ENCODE measurements around the gene IL1R1. TPM values are rescaled to one million over a fixed set of nuclear protein-coding genes. Genes with fewer than 3 reads are reported as not detected.

The IL1R1 gene
- total RNA-seq, 2 donors from 2014 or later = 112 to 289 TPM

- 96% methylated on average over 2 of the region's 2 CpGs for WGBS
- no peak for DNase-seq (ENCODE audit: low spot score)
- Histone ChIP-seq H3K27me3 (replicated peaks; ENCODE audit: insufficient read depth) (no peaks in the 10 kb centered on the region), H3K4me3 (no peak overlapping the region), H3K9me3 (no peaks in the 10 kb centered on the region), H3K36me3 (peaks cover 0 to 10% of the 10 kb centered on the region in 2 donors), H3K4me1 (replicated peaks) (no peaks in the 10 kb centered on the region), H3K27ac (no peak overlapping the region)
- intact Hi-C loops (cut with DNase I) = loop anchor here (10.0 kb wide), 2 partner anchors 65 to 295 kb away; no protein-coding TSS in a partner anchor
- TF ChIP-seq POLR2A (IDR thresholded peaks at IDR 0.05) = no peak
- TF ChIP-seq, protein P1, sequence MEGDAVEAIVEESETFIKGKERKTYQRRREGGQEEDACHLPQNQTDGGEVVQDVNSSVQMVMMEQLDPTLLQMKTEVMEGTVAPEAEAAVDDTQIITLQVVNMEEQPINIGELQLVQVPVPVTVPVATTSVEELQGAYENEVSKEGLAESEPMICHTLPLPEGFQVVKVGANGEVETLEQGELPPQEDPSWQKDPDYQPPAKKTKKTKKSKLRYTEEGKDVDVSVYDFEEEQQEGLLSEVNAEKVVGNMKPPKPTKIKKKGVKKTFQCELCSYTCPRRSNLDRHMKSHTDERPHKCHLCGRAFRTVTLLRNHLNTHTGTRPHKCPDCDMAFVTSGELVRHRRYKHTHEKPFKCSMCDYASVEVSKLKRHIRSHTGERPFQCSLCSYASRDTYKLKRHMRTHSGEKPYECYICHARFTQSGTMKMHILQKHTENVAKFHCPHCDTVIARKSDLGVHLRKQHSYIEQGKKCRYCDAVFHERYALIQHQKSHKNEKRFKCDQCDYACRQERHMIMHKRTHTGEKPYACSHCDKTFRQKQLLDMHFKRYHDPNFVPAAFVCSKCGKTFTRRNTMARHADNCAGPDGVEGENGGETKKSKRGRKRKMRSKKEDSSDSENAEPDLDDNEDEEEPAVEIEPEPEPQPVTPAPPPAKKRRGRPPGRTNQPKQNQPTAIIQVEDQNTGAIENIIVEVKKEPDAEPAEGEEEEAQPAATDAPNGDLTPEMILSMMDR (IDR thresholded peaks at IDR 0.05) = no peak
- TF ChIP-seq POLR2AphosphoS5 (IDR thresholded peaks at IDR 0.05) = no peak
Measured at GRCh38 chr2:102179788-102180686, 37.5 kb downstream of the IL1R1 start.

DNA sequence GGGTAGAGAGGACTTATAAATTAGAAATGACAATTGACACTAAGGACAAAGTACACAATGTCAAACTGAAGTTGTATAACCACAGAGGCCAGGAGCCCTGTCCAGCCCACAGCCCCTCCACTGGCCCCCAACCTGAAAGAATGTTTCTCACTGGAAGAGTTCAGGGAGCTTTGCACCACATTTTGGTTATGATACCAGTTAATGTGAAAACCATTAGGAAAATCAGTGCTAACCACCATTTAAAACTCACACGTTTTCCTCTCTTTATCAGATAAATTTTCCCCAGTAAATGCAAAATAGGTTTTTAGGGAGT is 38.1 kb downstream of the IL1R1 start:
- no peaks in the 10 kb centered on the region for H3K9me3 ChIP-seq
- no peak overlapping the region for H3K4me3 ChIP-seq
- no peaks in the 10 kb centered on the region for H3K4me1 ChIP-seq (replicated peaks)
- TF ChIP-seq POLR2AphosphoS5 (IDR thresholded peaks at IDR 0.05) (no peak), POLR2A (IDR thresholded peaks at IDR 0.05) (no peak)
- TF ChIP-seq, protein P1 (IDR thresholded peaks at IDR 0.05) = no peak
- no peak for DNase-seq (ENCODE audit: low spot score)
- intact Hi-C loops (cut with DNase I) = loop anchor here (10.0 kb wide), 1 partner anchor 64 kb away; no protein-coding TSS in a partner anchor
- WGBS = 39% methylated on average over 1 of the region's 1 CpG
- peaks cover 0 to 10% of the 10 kb centered on the region in 2 donors for H3K36me3 ChIP-seq
- no peaks in the 10 kb centered on the region for H3K27me3 ChIP-seq (replicated peaks; ENCODE audit: insufficient read depth)
- no peak overlapping the region for H3K27ac ChIP-seq

- H3K36me3 ChIP-seq = peaks cover 0 to 3% of the 10 kb centered on the region in 2 donors
- no peaks in the 10 kb centered on the region for H3K4me1 ChIP-seq (replicated peaks)
- H3K27ac ChIP-seq = no peak overlapping the region
- WGBS = 93% methylated on average over 5 of the region's 5 CpGs
- no peak for DNase-seq (ENCODE audit: low spot score)
- H3K9me3 ChIP-seq = no peaks in the 10 kb centered on the region
- TF ChIP-seq, protein P1 (IDR thresholded peaks at IDR 0.05) = no peak
- TF ChIP-seq POLR2A (IDR thresholded peaks at IDR 0.05) = no peak
- TF ChIP-seq POLR2AphosphoS5 (IDR thresholded peaks at IDR 0.05) = no peak
- H3K4me3 ChIP-seq = no peak overlapping the region
- no peaks in the 10 kb centered on the region for H3K27me3 ChIP-seq (replicated peaks; ENCODE audit: insufficient read depth)
- intact Hi-C loops (cut with DNase I) = loop anchor here (10.0 kb wide), 1 partner anchor 63 kb away; no protein-coding TSS in a partner anchor
Measured at GRCh38 chr2:102181376-102181775, 38.8 kb downstream of the IL1R1 start.

- 68% methylated on average over 7 of the region's 7 CpGs for WGBS
Measured at GRCh38 chr2:102181919-102182635, 39.5 kb downstream of the IL1R1 start.

More at GRCh38 chr2:102181919-102182635, 39.5 kb downstream of the IL1R1 start:
- no peaks in the 10 kb centered on the region for H3K9me3 ChIP-seq
- peaks cover 4% of the 10 kb centered on the region for H3K4me1 ChIP-seq (replicated peaks)
- TF ChIP-seq, protein P1 (IDR thresholded peaks at IDR 0.05) = no peak
- TF ChIP-seq POLR2AphosphoS5 (IDR thresholded peaks at IDR 0.05) = no peak
- no peak overlapping the region for H3K4me3 ChIP-seq
- no peaks in the 10 kb centered on the region for H3K27me3 ChIP-seq (replicated peaks; ENCODE audit: insufficient read depth)
- no peak overlapping the region for H3K27ac ChIP-seq
- DNase-seq (ENCODE audit: low spot score) = no peak
- H3K36me3 ChIP-seq = no peaks in the 10 kb centered on the region
- intact Hi-C loops (cut with DNase I) = loop anchor here (10.0 kb wide), 1 partner anchor 63 kb away; no protein-coding TSS in a partner anchor

Measured in prostate gland (tissue), 2 donors.